Head of caudate nucleus (tissue), 42 donors: Measurements from ENCODE around the gene MAST4.
"Not testable (repeated sequence)": the region's sequence is repeated elsewhere in the genome, so short reads cannot be mapped to it uniquely, and the experiment has no call there.

Experiments
- DNase-seq, 42 donors: peaks; one replicate each; pipeline versions ENCODE4 v3.0.0 to v3.0.0-alpha.2; 2020 to 2021; ENCODE audit warnings: mixed read lengths in 7 of 42
- intact Hi-C: fragments of 100-400 bp; cut with DNase I; formaldehyde crosslinking; loops from one replicate; pipeline ENCODE4 v1.15.0; 2022

Gene MAST4

DNA sequence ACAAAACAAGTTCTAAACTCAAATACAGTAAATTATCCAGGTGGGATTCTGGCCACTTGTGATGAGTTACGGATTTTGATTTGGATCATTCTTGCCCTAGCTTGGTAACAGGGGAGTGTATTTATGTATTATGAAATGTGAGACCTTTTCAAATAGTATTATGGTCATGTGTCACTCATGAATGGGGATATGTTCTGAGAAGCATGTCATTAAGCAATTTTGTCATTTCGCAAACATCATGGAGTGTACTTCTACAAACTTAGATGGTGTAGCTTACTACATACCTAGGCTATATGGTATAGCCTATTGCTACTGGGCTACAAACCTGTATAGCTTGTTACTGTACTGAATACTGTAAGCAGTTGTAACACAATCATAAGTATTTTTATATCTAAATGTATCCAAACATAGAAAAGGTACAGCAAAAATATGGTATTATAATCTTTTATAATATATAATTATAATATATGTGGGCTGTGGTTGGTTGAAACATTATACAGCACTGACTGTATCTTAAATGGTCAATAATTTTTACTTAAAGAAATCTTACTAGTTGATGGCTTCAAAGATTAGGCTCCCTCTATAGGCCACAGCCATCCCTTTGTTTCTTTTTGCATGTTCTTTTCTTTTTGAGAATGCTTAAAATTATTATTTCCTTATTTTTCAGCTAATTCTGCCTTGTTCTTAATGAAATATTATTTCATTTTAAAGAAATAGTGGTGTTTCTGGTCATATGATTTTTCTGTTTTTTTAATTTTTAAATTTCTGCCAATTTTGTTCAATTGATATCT lies 128.4 kb downstream of the MAST4 start:
- intact Hi-C loops: no loop called here
- no peak for DNase-seq

DNA sequence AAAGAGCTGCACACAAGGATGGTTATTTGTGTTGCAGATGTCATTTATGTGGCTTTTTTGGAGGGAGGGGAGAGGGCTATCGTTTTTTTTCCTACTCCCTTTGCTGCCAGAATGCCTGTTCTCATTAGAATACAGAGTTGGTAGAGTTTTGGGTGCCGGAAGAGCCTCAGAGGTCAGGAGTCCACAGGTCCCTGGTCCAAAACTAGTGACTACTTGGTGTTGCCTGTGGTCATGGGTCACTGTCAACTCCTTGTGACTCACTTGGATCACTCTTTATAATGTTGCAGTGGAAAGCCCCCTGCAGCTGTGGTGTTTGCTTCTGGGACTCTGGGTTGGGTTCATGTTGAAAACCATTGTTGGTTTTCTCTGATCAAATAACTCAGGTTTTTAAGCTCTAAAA lies 131.4 kb downstream of the MAST4 start:
- intact Hi-C loops: no loop called here
- DNase-seq: no peak

DNA sequence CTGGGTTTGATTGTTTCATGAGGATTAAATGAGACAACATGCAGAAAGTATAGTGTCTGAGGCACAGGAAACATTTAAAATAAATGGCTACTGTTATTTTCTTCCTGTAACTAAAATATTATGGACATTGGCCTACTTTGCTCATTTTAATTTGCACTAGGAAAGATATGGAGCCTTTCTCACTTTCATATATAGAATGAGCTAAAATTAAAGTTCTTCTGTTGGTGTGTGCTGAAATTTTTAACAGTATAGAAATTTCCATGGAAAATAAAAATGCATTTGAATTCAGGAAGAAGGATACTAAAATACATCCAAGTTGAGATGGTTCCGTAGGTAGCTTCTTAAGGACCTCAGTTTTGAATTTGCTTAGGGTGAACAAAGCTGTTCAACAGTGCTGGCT lies 131.9 kb downstream of the MAST4 start:
- no peak for DNase-seq
- intact Hi-C loops: no loop called here

DNA sequence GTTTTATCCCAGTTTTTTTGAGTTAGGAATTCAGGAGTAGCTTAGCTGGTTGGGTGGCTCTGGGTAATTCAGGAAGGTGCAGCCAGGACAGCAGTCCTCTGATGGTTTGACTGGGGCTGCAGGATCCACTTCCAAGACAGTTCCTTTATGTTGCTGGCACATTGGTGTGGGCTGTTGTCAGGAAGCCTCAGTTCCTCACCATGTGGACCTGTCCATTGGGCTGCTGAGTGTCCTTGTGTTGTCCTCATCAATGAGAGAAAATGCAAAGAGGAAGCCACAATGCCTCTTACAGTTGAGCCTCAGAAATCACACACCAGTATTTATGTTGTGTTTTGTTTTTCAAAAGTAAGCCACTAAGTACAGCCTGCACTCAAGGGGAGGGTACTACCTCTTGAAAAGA lies 140.9 kb downstream of the MAST4 start:
- no peak for DNase-seq
- intact Hi-C loops: no loop called here

DNA sequence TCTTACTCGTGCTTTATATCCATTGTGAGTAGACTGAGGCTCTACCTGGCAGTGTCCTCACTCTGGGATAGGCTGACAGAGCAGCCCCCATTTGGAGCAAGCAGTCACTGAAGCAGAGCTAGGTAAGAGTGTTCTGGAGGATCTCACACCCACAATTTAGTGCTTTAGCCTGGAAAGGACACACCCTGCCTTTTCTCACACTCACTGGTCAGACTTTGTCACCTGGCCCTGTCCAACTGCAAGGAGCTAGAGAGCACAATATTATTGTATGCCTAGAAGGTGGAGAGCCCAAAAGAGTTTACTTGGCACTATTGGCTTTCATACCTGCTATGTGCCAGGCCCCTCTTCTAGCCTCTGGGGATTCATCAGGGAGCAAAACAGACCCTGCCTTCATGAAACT lies 141.9 kb downstream of the MAST4 start:
- intact Hi-C loops: no loop called here

DNA sequence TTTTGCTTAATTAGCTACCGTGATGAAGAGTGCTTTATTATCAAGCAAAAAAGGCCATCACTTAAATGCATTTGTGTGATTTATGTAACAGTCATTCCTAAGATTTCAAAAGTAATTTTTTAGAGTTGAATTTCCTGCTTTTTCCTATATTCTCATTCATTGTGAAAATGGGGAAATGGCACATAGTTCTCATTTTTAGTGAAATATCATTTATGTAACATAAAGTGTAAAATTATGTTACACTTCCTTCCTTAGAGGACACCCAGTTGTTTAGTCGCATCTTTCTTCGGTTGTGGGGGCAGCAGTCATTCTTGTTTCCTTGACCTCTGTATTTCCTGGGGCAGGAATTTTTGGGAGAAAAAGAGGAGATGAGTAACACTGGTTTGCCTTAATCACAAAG lies 142.8 kb downstream of the MAST4 start:
- DNase-seq: no peak
- intact Hi-C loops: no loop called here

More for the DNA sequence above, 141.9 kb downstream of the MAST4 start:
- DNase-seq: no peak

DNA sequence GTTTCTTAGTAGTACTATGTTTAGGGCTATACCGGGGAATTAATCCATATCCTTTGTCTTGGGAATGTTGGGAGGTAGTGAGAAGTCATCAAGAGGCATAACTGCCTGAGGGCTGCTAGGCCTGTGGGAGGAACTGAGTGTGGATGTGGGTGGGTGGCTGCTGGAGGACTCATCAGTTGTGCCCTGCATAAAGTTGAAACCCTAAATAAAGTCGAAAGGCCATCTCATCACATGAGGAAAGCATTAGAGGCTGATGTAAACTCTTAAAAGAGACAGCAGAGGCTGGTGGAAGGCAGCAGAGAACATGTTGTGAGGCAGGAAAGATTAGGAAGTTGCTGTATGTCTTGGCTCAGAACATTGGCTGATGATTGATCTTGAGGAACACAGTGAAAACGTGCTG lies 143.8 kb downstream of the MAST4 start:
- DNase-seq: no peak
- intact Hi-C loops: no loop called here

DNA sequence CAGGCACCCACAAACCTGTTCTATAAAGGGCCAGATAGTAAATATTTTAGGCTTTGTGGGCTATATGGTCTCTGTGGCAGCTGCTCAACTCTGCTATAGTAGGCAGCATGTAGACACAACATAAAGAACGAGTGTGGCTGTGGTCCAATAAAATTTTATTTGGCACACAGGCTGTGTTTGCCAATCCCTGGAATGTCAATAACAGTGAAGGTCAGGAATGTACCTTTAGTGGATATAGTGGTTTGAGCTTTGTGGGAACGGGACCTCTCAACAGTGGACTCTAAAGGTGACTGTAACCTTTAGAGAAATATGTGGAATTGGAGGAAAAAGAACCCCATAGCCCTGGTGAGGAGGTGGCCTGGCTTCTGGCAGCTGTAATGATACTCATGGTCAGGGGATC lies 145.2 kb downstream of the MAST4 start:
- intact Hi-C loops: no loop called here
- DNase-seq: no peak

DNA sequence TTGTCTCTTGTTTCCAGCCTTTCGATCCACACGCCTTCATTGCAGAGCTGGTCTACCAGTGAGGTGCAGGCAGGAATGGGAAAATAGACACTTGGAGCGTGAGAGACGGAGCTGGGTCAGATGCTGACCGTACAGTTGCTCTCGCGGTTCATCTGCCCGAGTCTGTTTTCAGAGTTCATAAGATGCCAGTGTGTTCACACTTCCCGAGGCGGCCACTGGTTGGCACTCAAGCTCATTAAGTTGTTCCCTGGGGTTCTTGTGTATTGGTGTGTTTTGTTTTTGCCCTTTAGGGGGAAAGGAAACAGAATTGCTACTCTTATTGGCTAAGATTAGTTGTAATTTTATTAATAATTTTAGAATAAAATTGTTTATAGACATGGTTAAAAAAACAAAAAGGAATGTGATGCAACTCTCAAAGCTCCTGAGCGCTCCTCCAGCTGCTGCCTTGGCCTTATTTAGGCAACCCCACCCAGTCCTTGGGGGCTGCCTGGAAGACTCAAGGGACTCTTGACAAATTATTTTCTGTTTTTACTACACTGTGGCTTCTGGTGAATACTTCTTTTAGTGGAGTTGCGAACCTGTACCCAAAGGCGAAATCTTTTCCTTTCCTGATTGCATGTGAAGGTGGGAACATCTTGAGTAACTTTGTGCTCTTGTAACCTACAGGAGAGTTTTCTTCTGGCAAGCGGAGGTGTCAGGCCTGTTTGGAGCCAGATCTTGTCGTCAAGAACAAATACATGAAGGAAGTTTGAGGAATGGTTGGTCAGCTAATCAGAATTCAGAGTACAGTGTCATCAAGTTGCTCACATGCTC lies 146.1 kb downstream of the MAST4 start:
- DNase-seq: peak in 41 of 42 donors; percentile 9 to 68 (median 31)
- intact Hi-C loops: no loop called here

DNA sequence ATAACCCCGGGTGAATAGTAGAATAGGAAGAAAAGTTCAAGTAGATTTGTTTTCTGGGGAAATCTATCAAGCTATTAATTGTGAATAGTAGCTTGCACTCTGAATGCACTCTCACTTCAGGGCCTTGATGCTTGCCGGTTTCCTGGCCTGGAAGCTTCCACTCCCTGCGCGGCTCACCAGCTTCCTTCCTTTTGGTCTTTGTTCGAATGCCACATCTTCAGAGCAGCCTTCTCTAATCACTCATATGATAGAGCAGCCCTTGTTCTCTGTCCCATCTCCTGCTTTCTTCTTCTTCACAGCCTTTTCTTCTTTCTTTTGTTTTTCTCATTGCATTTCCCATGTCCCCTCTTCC lies 146.7 kb downstream of the MAST4 start:
- intact Hi-C loops: no loop called here
- no peak for DNase-seq

DNA sequence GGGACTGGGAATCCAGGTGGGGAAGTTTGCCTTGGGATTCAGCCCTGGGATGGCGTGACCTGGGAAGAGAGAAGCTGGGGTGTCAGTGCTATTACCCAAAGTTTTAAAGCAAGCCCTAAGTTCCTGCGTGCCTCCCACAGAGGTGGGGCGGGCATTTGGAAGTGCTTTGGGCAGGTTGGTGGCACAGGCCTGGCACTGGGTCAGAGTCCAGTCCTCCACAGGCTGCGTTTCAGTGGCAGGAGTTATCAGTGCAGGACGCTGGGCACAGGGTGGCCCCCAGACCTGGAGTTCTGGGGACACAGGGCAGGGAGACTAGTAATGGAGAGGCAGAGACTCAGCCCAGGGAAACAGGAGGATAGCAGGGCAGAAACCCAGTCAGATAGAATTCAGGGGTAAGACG lies 147.2 kb downstream of the MAST4 start:
- DNase-seq: no peak
- intact Hi-C loops: no loop called here

DNA sequence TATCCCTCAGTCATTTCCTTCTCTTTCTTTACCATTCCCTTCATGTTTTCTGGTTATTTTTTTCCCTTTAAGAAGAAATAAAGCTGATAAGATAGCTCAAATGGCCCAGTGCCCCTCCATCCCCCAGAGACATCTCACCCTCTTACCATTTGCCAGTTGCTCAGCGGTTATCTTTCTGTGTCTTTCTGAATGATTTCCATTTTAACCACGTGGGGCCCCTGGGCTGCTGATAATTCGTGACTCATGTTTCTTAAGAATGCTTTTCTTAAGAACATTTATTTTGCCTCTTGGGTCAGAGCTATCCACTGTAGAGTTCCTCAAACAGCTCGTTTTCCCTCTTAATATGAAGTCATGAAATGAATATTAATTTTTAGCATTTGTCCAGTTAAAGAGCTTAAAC lies 147.8 kb downstream of the MAST4 start:
- intact Hi-C loops: no loop called here
- DNase-seq: no peak

DNA sequence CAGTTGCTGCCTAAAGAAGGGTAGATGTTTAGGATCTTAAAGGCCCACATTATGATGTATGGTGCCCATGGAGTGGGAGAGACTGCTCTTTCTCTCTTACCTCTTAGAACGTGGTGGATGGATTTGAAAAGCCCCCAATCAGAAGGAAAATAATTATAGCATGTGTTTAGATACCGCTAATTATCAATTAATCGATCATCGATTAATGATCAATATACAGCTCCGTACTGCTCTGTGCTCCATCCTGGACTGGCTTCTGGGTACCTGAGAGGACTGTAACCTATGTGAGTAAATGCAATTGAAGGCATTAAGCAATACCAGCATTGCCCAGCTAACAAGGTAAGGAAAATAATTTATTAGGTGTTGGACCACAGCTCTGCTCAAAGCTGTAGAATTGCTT lies 149.1 kb downstream of the MAST4 start:
- DNase-seq: no peak
- intact Hi-C loops: no loop called here

DNA sequence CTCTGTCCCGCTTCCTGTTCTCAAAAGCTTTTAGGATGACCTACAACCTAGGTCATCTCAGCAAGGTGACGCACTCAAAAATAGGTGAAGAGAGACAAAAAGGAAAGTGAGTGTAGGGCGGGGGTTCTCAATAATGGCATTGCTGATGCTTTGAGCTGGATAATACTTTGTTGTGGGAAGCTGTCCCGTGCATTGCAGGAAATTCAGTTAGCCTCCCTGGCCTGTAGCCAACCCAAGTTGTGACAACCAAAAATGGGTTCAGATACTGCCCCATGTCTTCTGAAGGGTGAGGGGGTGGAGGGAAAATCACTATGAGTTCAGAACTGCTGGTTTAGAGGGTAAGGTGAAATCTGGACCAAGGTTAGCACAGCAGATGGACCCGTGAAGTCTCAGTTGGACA lies 151.4 kb downstream of the MAST4 start:
- intact Hi-C loops: no loop called here
- no peak for DNase-seq

DNA sequence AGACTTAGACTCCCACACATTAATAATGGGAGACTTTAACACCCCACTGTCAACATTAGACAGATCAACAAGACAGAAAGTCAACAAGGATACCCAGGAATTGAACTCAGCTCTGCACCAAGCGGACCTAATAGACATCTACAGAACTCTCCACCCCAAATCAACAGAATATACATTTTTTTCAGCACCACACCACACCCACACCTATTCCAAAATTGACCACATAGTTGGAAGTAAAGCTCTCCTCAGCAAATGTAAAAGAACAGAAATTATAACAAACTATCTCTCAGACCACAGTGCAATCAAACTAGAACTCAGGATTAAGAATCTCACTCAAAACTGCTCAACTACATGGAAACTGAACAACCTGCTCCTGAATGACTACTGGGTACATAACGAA lies 156.5 kb downstream of the MAST4 start:
- intact Hi-C loops: not testable (repeated sequence)

DNA sequence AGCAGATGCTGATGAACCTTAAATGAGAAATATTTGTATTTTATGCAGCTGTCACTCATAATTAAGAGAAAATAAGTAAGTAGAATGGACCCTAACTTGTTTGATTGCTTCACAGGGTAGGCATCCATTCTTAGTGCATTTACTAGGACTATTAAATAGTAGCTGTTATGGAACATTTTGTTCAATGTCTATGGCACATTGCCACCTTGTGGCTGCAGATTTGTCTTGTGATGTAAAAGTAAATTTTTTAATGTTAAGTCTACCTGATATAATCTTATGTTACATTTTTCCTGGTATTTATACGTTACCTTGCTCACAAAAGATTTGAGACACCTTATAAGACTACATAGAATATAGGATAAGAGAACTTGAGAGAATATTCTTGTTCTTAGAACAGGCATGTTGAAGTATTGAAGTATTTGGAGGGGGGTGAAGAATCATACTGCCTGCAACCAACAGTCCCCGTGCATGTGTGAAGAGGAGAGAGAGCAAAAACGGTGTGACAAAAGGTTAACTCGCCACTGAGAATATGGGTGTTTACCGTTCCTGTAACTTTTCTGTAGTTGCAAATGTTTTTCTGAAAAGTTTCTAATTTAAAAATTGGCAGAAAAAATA lies 161.1 kb downstream of the MAST4 start:
- intact Hi-C loops: loop anchor here (2.0 kb wide), 1 partner anchor 451 kb away; no protein-coding TSS in a partner anchor
- peak in 34 of 42 donors; percentile 8 to 80 (median 50) for DNase-seq

More for the DNA sequence above, 156.5 kb downstream of the MAST4 start:
- peak in 1 of 42 donors; percentile 15 for DNase-seq

DNA sequence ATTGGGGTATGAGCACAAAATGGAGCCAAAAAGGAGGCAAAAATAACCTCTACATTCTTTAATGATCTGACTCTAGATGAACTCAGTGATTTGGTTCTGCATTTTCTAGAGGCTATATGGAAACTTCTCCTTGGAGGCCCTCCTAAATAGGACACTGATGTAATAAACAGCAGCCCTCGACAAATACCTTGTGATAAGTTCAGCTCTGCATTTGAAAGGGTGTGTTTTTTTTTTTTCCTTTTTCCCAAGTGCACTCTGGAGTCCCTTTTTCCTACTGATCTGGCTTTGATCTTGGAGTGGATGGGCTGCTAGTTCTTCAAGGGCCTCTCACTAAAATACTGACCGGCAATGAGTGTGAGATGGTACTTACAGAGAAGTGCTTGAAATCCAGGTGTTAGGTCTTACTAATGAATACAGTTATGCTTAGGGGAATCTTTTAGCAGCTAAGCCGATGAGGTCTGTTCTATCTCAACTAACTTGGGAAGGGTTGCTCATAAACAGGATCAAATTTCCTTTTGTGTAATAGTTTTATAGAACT lies 161.7 kb downstream of the MAST4 start:
- intact Hi-C loops: loop anchor here (2.0 kb wide), 1 partner anchor 451 kb away; no protein-coding TSS in a partner anchor
- no peak for DNase-seq

DNA sequence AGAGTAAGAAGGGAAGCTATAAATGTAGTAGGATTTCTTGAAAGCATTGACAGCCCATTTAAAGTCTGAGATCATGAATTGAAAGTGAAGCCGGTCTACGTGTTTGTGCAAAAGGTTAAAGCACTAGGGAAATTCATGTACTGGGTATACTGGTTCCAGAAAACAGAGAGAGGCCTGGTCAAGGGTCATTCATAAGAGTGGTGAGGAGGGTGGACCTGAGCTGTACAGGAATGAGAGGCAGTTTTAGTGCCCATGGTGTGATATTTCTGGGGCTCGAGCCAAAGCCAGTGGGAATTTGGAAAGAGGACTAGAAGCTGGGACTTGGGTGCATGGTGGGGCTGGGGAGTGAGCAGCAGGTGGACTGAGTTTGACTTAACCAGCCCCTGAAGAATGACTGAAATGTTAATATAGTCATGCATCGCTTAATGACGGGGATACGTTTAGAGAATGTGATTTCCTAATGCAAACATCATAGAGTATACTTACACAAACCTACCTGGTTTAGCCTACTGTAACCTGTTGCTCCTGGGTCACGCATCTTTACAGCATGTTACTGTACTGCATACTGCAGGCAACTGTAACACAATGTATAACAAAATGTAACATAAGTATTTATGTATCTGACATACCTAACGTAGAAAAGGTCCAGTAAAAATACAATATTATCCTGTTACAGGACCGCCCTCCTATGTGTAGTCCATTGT lies 173.0 kb downstream of the MAST4 start:
- intact Hi-C loops: no loop called here

More for the DNA sequence above, 173.0 kb downstream of the MAST4 start:
- DNase-seq: no peak
